ENCODE results near the gene KRT3.

Gene KRT3

GRCh38 chr12:52774629-52775250 lies 21.2 kb downstream of the KRT3 start:
- Histone ChIP-seq H3K27me3 (ENCODE audit: control insufficient read depth in 1 of 2, insufficient read depth in 1 of 2, low read length in 2 of 2) (peaks cover 50 to 90% of the 10 kb centered on the region in 2 experiments), H2BK12ac (ENCODE audit: low read length in 2 of 2) (no peak overlapping the region), H3K23ac (ENCODE audit: low read length in 2 of 2) (no peak overlapping the region), H2AFZ (ENCODE audit: low read depth, low read length) (no peak overlapping the region), H3K4ac (ENCODE audit: low read depth in 1 of 2, low read length in 2 of 2) (no peak overlapping the region), H3K4me2 (ENCODE audit: low read length, poor library complexity, severe bottlenecking) (no peak overlapping the region), H3K27ac (ENCODE audit: low read length, poor library complexity, severe bottlenecking) (no peak overlapping the region), H3K9me3 (ENCODE audit: control insufficient read depth, low read length) (no peaks in the 10 kb centered on the region), H2BK5ac (ENCODE audit: low read depth, low read length, poor library complexity, severe bottlenecking) (no peak overlapping the region), H3K14ac (ENCODE audit: low read length in 2 of 2) (no peak overlapping the region), H3K4me1 (ENCODE audit: control insufficient read depth, insufficient read depth, low read depth, low read length) (no peaks in the 10 kb centered on the region), H2BK15ac (ENCODE audit: low read depth, poor library complexity, severe bottlenecking) (no peak overlapping the region), H3K4me3 (ENCODE audit: insufficient read depth in 1 of 2, low read depth in 1 of 2, low read length in 2 of 2) (no peak overlapping the region), H3K36me3 (ENCODE audit: control insufficient read depth in 1 of 2, insufficient read depth in 2 of 2, low read depth in 1 of 2, low read length in 2 of 2) (no peaks in the 10 kb centered on the region), H3K9ac (ENCODE audit: low read length) (no peak overlapping the region), H2BK120ac (ENCODE audit: low read depth, low read length) (no peak overlapping the region), H3K18ac (ENCODE audit: low read depth in 1 of 2, low read length in 2 of 2) (no peak overlapping the region), H4K91ac (ENCODE audit: low read length) (no peak overlapping the region), H4K8ac (ENCODE audit: low read length) (no peak overlapping the region), H2AK5ac (ENCODE audit: low read length, severe bottlenecking) (no peak overlapping the region), H3K79me1 (replicated peaks; ENCODE audit: low read length, poor library complexity, severe bottlenecking) (no peaks in the 10 kb centered on the region)
- no peak for DNase-seq
- WGBS, result 70% methylated on average over 8 of the region's 8 CpGs

- no peak overlapping the region for H2BK5ac ChIP-seq (ENCODE audit: low read depth, low read length, poor library complexity, severe bottlenecking)
- DNase-seq, result no peak
- 51% methylated on average over 3 of the region's 3 CpGs for WGBS
- H2AFZ ChIP-seq (ENCODE audit: low read depth, low read length), result no peak overlapping the region
- no peaks in the 10 kb centered on the region for H3K36me3 ChIP-seq (ENCODE audit: control insufficient read depth in 1 of 2, insufficient read depth in 2 of 2, low read depth in 1 of 2, low read length in 2 of 2)
- no peak overlapping the region for H3K4me3 ChIP-seq (ENCODE audit: insufficient read depth in 1 of 2, low read depth in 1 of 2, low read length in 2 of 2)
- no peak overlapping the region for H3K9ac ChIP-seq (ENCODE audit: low read length)
- no peak overlapping the region for H4K91ac ChIP-seq (ENCODE audit: low read length)
- no peak overlapping the region for H3K14ac ChIP-seq (ENCODE audit: low read length in 2 of 2)
- no peak overlapping the region for H2BK15ac ChIP-seq (ENCODE audit: low read depth, poor library complexity, severe bottlenecking)
- no peaks in the 10 kb centered on the region for H3K9me3 ChIP-seq (ENCODE audit: control insufficient read depth, low read length)
- H4K8ac ChIP-seq (ENCODE audit: low read length), result no peak overlapping the region
- peaks cover 56 to 89% of the 10 kb centered on the region in 2 experiments for H3K27me3 ChIP-seq (ENCODE audit: control insufficient read depth in 1 of 2, insufficient read depth in 1 of 2, low read length in 2 of 2)
- H2AK5ac ChIP-seq (ENCODE audit: low read length, severe bottlenecking), result no peak overlapping the region
- no peak overlapping the region for H2BK12ac ChIP-seq (ENCODE audit: low read length in 2 of 2)
- no peak overlapping the region for H3K18ac ChIP-seq (ENCODE audit: low read depth in 1 of 2, low read length in 2 of 2)
- H3K4me2 ChIP-seq (ENCODE audit: low read length, poor library complexity, severe bottlenecking), result no peak overlapping the region
- no peaks in the 10 kb centered on the region for H3K79me1 ChIP-seq (replicated peaks; ENCODE audit: low read length, poor library complexity, severe bottlenecking)
- H3K4me1 ChIP-seq (ENCODE audit: control insufficient read depth, insufficient read depth, low read depth, low read length), result no peaks in the 10 kb centered on the region
- H3K4ac ChIP-seq (ENCODE audit: low read depth in 1 of 2, low read length in 2 of 2), result no peak overlapping the region
- H2BK120ac ChIP-seq (ENCODE audit: low read depth, low read length), result no peak overlapping the region
- H3K23ac ChIP-seq (ENCODE audit: low read length in 2 of 2), result no peak overlapping the region
- no peak overlapping the region for H3K27ac ChIP-seq (ENCODE audit: low read length, poor library complexity, severe bottlenecking)
These were observed 23.1 kb downstream of the KRT3 start for GRCh38 chr12:52772772-52773171.

GRCh38 chr12:52772188-52772587 lies 23.7 kb downstream of the KRT3 start:
- H3K27me3 ChIP-seq (ENCODE audit: control insufficient read depth in 1 of 2, insufficient read depth in 1 of 2, low read length in 2 of 2), result peaks cover 55 to 89% of the 10 kb centered on the region in 2 experiments
- no peak overlapping the region for H3K27ac ChIP-seq (ENCODE audit: low read length, poor library complexity, severe bottlenecking)
- no peak overlapping the region for H2AFZ ChIP-seq (ENCODE audit: low read depth, low read length)
- no peaks in the 10 kb centered on the region for H3K36me3 ChIP-seq (ENCODE audit: control insufficient read depth in 1 of 2, insufficient read depth in 2 of 2, low read depth in 1 of 2, low read length in 2 of 2)
- H2BK5ac ChIP-seq (ENCODE audit: low read depth, low read length, poor library complexity, severe bottlenecking), result no peak overlapping the region
- no peak overlapping the region for H4K8ac ChIP-seq (ENCODE audit: low read length)
- H2BK12ac ChIP-seq (ENCODE audit: low read length in 2 of 2), result no peak overlapping the region
- DNase-seq, result no peak
- no peak overlapping the region for H2BK120ac ChIP-seq (ENCODE audit: low read depth, low read length)
- H2BK15ac ChIP-seq (ENCODE audit: low read depth, poor library complexity, severe bottlenecking), result no peak overlapping the region
- no peak overlapping the region for H3K23ac ChIP-seq (ENCODE audit: low read length in 2 of 2)
- H3K14ac ChIP-seq (ENCODE audit: low read length in 2 of 2), result no peak overlapping the region
- H3K4me1 ChIP-seq (ENCODE audit: control insufficient read depth, insufficient read depth, low read depth, low read length), result no peaks in the 10 kb centered on the region
- H3K9me3 ChIP-seq (ENCODE audit: control insufficient read depth, low read length), result no peaks in the 10 kb centered on the region
- H3K4me3 ChIP-seq (ENCODE audit: insufficient read depth in 1 of 2, low read depth in 1 of 2, low read length in 2 of 2), result no peak overlapping the region
- H3K79me1 ChIP-seq (replicated peaks; ENCODE audit: low read length, poor library complexity, severe bottlenecking), result no peaks in the 10 kb centered on the region
- H3K4me2 ChIP-seq (ENCODE audit: low read length, poor library complexity, severe bottlenecking), result no peak overlapping the region
- no peak overlapping the region for H3K9ac ChIP-seq (ENCODE audit: low read length)
- WGBS, result 78% methylated on average over 4 of the region's 4 CpGs
- H3K4ac ChIP-seq (ENCODE audit: low read depth in 1 of 2, low read length in 2 of 2), result no peak overlapping the region
- H4K91ac ChIP-seq (ENCODE audit: low read length), result no peak overlapping the region
- H2AK5ac ChIP-seq (ENCODE audit: low read length, severe bottlenecking), result no peak overlapping the region
- H3K18ac ChIP-seq (ENCODE audit: low read depth in 1 of 2, low read length in 2 of 2), result no peak overlapping the region

- Histone ChIP-seq H3K14ac (ENCODE audit: low read length in 2 of 2) (no peak overlapping the region), H2BK12ac (ENCODE audit: low read length in 2 of 2) (no peak overlapping the region), H2AFZ (ENCODE audit: low read depth, low read length) (no peak overlapping the region), H3K18ac (ENCODE audit: low read depth in 1 of 2, low read length in 2 of 2) (no peak overlapping the region), H2BK5ac (ENCODE audit: low read depth, low read length, poor library complexity, severe bottlenecking) (no peak overlapping the region), H2AK5ac (ENCODE audit: low read length, severe bottlenecking) (no peak overlapping the region), H4K8ac (ENCODE audit: low read length) (no peak overlapping the region), H3K27ac (ENCODE audit: low read length, poor library complexity, severe bottlenecking) (no peak overlapping the region), H3K9ac (ENCODE audit: low read length) (no peak overlapping the region), H4K91ac (ENCODE audit: low read length) (no peak overlapping the region), H2BK15ac (ENCODE audit: low read depth, poor library complexity, severe bottlenecking) (no peak overlapping the region), H3K23ac (ENCODE audit: low read length in 2 of 2) (no peak overlapping the region), H3K4me1 (ENCODE audit: control insufficient read depth, insufficient read depth, low read depth, low read length) (no peaks in the 10 kb centered on the region), H3K4me3 (ENCODE audit: insufficient read depth in 1 of 2, low read depth in 1 of 2, low read length in 2 of 2) (no peak overlapping the region), H3K4ac (ENCODE audit: low read depth in 1 of 2, low read length in 2 of 2) (no peak overlapping the region), H3K79me1 (replicated peaks; ENCODE audit: low read length, poor library complexity, severe bottlenecking) (no peaks in the 10 kb centered on the region), H3K36me3 (ENCODE audit: control insufficient read depth in 1 of 2, insufficient read depth in 2 of 2, low read depth in 1 of 2, low read length in 2 of 2) (no peaks in the 10 kb centered on the region), H3K4me2 (ENCODE audit: low read length, poor library complexity, severe bottlenecking) (no peak overlapping the region), H3K9me3 (ENCODE audit: control insufficient read depth, low read length) (no peaks in the 10 kb centered on the region), H2BK120ac (ENCODE audit: low read depth, low read length) (no peak overlapping the region), H3K27me3 (ENCODE audit: control insufficient read depth in 1 of 2, insufficient read depth in 1 of 2, low read length in 2 of 2) (peaks cover 59 to 92% of the 10 kb centered on the region in 2 experiments)
- 78% methylated on average over 4 of the region's 4 CpGs for WGBS
- DNase-seq, result no peak
These were observed 24.4 kb downstream of the KRT3 start for GRCh38 chr12:52771505-52771904.
